ENCODE measurements around the gene ANKS1A. TPM values are rescaled to one million over a fixed set of nuclear protein-coding genes. Genes with fewer than 3 reads are reported as not detected.

Gene ANKS1A
- total RNA-seq, 1 experiment from 2014 or later = 14.4 TPM

- Histone ChIP-seq H3K4me1 (ENCODE audit: control insufficient read depth, insufficient read depth, low read length) (no peaks in the 10 kb centered on the region), H3K9me3 (ENCODE audit: control insufficient read depth, insufficient read depth, low read depth, low read length) (no peaks in the 10 kb centered on the region), H3K4me3 (ENCODE audit: low read depth in 2 of 2, low read length in 2 of 2) (no peak overlapping the region), H3K36me3 (ENCODE audit: control insufficient read depth, insufficient read depth, low read length) (no peaks in the 10 kb centered on the region), H3K27me3 (ENCODE audit: control insufficient read depth, insufficient read depth, low read length) (no peaks in the 10 kb centered on the region), H3K27ac (ENCODE audit: low read length) (no peak overlapping the region)
- in situ Hi-C loops (cut with HindIII; ENCODE audit: low pct_unique_long_range_greater_than_20kb, low sequenced_read_pairs) (no loop called here), intact Hi-C loops (cut with micrococcal nuclease; ENCODE audit: unreplicated experiment) (no loop called here)
- ChIA-PET POLR2A (no interaction called here), CTCF (no interaction called here)
- no peak for ATAC-seq
- no TSS peak for BruUV-seq (replicated peaks)
- no peak for DNase-seq (ENCODE audit: low read depth, low spot score)
- TF ChIP-seq CTCF (IDR thresholded peaks at IDR 0.05) = no peak
- TF ChIP-seq POLR2AphosphoS5 (IDR thresholded peaks at IDR 0.05; ENCODE audit: low read depth, low read length) = no peak
Measured at GRCh38 chr6:35008858-35009257, 119.8 kb downstream of the ANKS1A start.

DNA sequence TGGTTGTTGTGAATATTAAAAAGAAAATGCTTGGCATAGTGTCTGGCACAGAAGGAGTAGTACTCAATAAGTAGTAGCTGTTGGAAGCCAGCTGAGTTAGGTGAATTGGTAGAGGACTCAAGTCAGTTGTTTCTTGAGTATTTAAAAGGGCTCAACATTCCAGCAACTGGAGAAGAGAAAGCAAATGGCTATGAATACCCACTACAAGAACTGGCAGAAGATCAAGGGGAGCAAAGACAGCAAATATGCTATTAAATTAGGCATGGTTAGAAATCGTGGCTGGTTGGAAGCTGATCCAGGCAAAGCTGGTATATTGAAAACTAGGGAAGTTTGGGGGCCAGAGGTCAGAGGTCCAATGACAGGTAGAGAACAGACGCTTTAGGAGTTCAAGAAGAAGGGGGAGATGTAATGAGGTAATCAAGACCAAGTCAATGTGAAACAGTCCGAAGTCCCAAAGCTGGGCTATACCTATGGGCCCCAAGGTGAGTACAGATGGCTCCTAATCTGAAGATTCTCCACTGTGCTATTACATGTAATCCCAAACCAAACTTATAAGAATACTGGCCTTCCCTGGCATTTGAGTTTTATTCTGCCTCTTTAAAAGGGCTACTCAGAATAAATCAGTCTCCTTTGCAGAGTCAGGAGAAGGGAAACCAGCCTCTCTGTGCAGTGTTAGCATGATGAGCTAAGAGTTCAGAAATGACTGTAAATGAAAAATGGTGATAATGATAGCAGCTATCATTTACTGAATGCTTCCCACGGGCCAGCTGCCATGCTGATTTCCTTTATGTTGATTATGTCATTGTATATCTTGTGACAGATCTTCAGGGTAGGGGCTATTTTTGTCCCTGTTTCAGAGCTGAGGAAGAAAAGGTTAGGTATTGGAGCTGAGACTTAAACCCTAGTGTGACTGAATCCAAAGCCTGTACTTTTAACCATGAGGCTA is 122.3 kb downstream of the ANKS1A start:
- no peak for ATAC-seq
- Histone ChIP-seq H3K36me3 (ENCODE audit: control insufficient read depth, insufficient read depth, low read length) (no peaks in the 10 kb centered on the region), H3K4me1 (ENCODE audit: control insufficient read depth, insufficient read depth, low read length) (no peaks in the 10 kb centered on the region), H3K4me3 (ENCODE audit: low read depth in 2 of 2, low read length in 2 of 2) (no peak overlapping the region), H3K27me3 (ENCODE audit: control insufficient read depth, insufficient read depth, low read length) (no peaks in the 10 kb centered on the region), H3K27ac (ENCODE audit: low read length) (no peak overlapping the region), H3K9me3 (ENCODE audit: control insufficient read depth, insufficient read depth, low read depth, low read length) (no peaks in the 10 kb centered on the region)
- intact Hi-C loops (cut with micrococcal nuclease; ENCODE audit: unreplicated experiment) = no loop called here
- ChIA-PET CTCF (no interaction called here), POLR2A (interaction anchor here (0.6 kb wide), 1 partner anchor 289 kb away, joined by 6 read pairs; no protein-coding TSS in a partner anchor)
- no TSS peak for BruUV-seq (replicated peaks)
- in situ Hi-C loops (cut with HindIII; ENCODE audit: low pct_unique_long_range_greater_than_20kb, low sequenced_read_pairs) = no loop called here
- no peak for TF ChIP-seq TCF7L2 (IDR thresholded peaks at IDR 0.05; ENCODE audit: low read depth, low read length)
- no peak for TF ChIP-seq SIN3A (IDR thresholded peaks at IDR 0.05; ENCODE audit: borderline replicate concordance, insufficient read depth, low read depth, low read length)
- TF ChIP-seq CTCF (IDR thresholded peaks at IDR 0.05) = no peak
- no peak for TF ChIP-seq REST (IDR thresholded peaks at IDR 0.05; ENCODE audit: insufficient read depth in 1 of 2, low read depth in 2 of 2, low read length in 1 of 2)
- no peak for TF ChIP-seq POLR2AphosphoS5 (IDR thresholded peaks at IDR 0.05; ENCODE audit: low read depth, low read length)
- no peak for DNase-seq (ENCODE audit: low read depth, low spot score)
